Esophagus muscularis mucosa (tissue), 4 donors: ENCODE results near the gene NLRP3. TPM values are rescaled to one million over a fixed set of nuclear protein-coding genes. Genes with fewer than 3 reads are reported as not detected.

ENCODE experiments used
- DNase-seq: peaks from one replicate; pipeline ENCODE4 v3.0.0-alpha.2; 2017; ENCODE audit errors: extremely low spot score
- H3K27ac ChIP-seq, 4 donors: fragments of 200-600 bp; sonication (generic); replicated peaks in 1 of 4; 1 replicate in 3 of 4; 2 replicates in 1 of 4; pipeline ENCODE4 v1.5.1; 2016 to 2019; ENCODE audit warnings: mild to moderate bottlenecking in 1 of 4
- H3K27me3 ChIP-seq, 4 donors: fragments of 200-600 bp; sonication (generic); one replicate each; pipeline versions ENCODE4 v1.5.1 to v1.6.0; 2016 to 2019
- H3K36me3 ChIP-seq, 4 donors: fragments of 200-600 bp; sonication (generic); one replicate each; pipeline ENCODE4 v1.5.1; 2016 to 2019
- H3K4me1 ChIP-seq, 4 donors: fragments of 200-600 bp; sonication (generic); one replicate each; pipeline ENCODE4 v1.5.1; 2016 to 2019
- H3K4me3 ChIP-seq, 4 donors: fragments of 200-600 bp; sonication (generic); 1 replicate in 2 of 4; 2 replicates in 2 of 4; pipeline ENCODE4 v1.5.1; 2016 to 2019; ENCODE audit warnings: mild to moderate bottlenecking in 4 of 4, moderate library complexity in 1 of 4
- H3K9me3 ChIP-seq, 4 donors: fragments of 200-600 bp; sonication (generic); 1 replicate in 3 of 4; 2 replicates in 1 of 4; pipeline ENCODE4 v1.5.1; 2016 to 2019
- EP300 ChIP-seq: sonication (generic); formaldehyde crosslinking; IDR thresholded peaks from one replicate; pipeline ENCODE4 v1.6.1; 2017; ENCODE audit warnings: antibody characterized with exemption
- POLR2A ChIP-seq: fragments of 450-650 bp; IDR thresholded peaks from one replicate; pipeline ENCODE4 v1.6.1; 2017; ENCODE audit warnings: antibody characterized with exemption, moderate library complexity, mild to moderate bottlenecking, low read depth
- POLR2AphosphoS5 ChIP-seq, 2 donors: sonication (generic); formaldehyde crosslinking; IDR thresholded peaks; one replicate each; pipeline ENCODE4 v1.6.1; 2017; ENCODE audit warnings: antibody characterized with exemption in 2 of 2
- WGBS: methylation state at CpG from one replicate; pipeline ENCODE4 v1.1.5; 2018; 5-methylcytosine and 5-hydroxymethylcytosine counted together
- intact Hi-C: fragments of 100-400 bp; cut with DNase I; formaldehyde crosslinking; loops from one replicate; pipeline ENCODE4 v1.15.1; 2023
- total RNA-seq, 4 donors: library from RNA; depleted of rRNA; stranded (reverse); fragments of >200 nt; gene quantifications; one replicate each; pipeline versions ENCODE4 v1.1.0 to v1.2.1, GENCODE V29; 2016
- TF ChIP-seq, protein P1 (sequence below), 3 experiments: fragments of 200-600 bp in 2 of 3; fragments of 450-650 bp in 1 of 3; sonication (generic) in 2 of 3; IDR thresholded peaks; one replicate each; pipeline ENCODE4 v1.5.1; 2017 to 2019; ENCODE audit warnings: antibody characterized with exemption in 3 of 3, mild to moderate bottlenecking in 2 of 3, moderate library complexity in 1 of 3

NLRP3 gene
- total RNA-seq, 4 donors from 2014 or later: 1.3 to 4.5 (median 1.6) TPM

DNA sequence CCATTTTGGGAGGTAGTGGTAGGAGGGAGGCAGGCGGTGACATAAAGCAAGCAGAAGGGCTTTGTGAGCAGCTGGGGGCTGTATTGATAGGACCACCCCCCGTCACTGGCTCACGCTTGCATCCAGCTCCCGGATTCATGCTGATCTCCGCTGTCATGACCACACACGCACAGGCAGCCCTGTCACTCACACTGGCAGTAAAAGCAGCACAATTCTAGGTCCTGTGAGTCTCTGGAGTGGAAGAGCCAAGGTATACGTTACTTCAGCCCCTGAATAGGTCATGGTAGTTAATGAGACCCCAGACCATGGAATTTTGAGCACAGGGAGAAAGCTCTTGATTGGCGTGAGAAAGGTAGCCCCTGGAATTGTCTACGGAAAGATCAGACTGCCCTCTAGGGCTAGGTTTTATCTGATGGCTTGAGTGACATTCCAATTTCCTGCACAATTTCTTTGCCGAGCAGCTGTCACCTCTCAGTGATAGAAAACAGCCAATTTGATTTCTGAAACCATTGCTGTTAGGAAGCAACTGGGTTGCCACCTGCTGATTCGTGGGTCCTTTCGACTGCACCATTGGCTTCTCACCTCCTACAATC lies 36.6 kb downstream of the NLRP3 start:
- Histone ChIP-seq H3K4me3 (no peak overlapping the region), H3K9me3 (no peaks in the 10 kb centered on the region), H3K36me3 (no peaks in the 10 kb centered on the region), H3K27me3 (peaks cover 0 to 42% (median 0%) of the 10 kb centered on the region in 4 donors), H3K4me1 (peaks cover 0 to 7% (median 0%) of the 10 kb centered on the region in 4 donors), H3K27ac (no peak overlapping the region)
- peak; percentile 77 for DNase-seq
- WGBS: 74% methylated on average over 12 of the region's 12 CpGs
- intact Hi-C loops: no loop called here
- TF ChIP-seq POLR2A (no peak), POLR2AphosphoS5 (IDR thresholded peaks at IDR 0.05) (no peak), EP300 (no peak)
- TF ChIP-seq, protein P1, sequence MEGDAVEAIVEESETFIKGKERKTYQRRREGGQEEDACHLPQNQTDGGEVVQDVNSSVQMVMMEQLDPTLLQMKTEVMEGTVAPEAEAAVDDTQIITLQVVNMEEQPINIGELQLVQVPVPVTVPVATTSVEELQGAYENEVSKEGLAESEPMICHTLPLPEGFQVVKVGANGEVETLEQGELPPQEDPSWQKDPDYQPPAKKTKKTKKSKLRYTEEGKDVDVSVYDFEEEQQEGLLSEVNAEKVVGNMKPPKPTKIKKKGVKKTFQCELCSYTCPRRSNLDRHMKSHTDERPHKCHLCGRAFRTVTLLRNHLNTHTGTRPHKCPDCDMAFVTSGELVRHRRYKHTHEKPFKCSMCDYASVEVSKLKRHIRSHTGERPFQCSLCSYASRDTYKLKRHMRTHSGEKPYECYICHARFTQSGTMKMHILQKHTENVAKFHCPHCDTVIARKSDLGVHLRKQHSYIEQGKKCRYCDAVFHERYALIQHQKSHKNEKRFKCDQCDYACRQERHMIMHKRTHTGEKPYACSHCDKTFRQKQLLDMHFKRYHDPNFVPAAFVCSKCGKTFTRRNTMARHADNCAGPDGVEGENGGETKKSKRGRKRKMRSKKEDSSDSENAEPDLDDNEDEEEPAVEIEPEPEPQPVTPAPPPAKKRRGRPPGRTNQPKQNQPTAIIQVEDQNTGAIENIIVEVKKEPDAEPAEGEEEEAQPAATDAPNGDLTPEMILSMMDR (IDR thresholded peaks at IDR 0.05): no peak

DNA sequence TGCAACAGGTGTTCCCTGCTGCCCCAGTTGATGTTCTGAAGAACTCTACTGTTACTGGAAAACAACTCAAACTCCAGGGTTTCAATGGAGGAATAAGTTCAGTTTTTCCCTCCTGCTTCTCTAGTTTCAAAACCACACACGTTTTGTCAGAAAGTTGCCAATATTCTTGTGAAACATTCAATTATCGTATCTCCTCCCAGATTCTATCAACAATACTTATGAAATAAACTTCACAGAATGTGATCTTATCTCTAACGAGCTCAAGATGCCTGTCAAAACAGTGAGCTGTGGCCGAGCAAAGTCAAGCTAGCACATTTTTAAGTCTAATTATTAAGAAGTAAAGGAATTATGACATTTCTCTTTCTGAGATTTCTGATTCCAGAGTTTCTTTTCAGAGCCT lies 37.3 kb downstream of the NLRP3 start:
- DNase-seq: peak; percentile 8
- intact Hi-C loops: no loop called here
- WGBS: 27% methylated on average over 4 of the region's 4 CpGs
- Histone ChIP-seq H3K36me3 (no peaks in the 10 kb centered on the region), H3K4me1 (peaks cover 0 to 4% (median 0%) of the 10 kb centered on the region in 4 donors), H3K9me3 (no peaks in the 10 kb centered on the region), H3K27me3 (peaks cover 0 to 42% (median 0%) of the 10 kb centered on the region in 4 donors), H3K4me3 (no peak overlapping the region), H3K27ac (no peak overlapping the region)
- TF ChIP-seq POLR2A: no peak
- TF ChIP-seq, protein P1 (IDR thresholded peaks at IDR 0.05): no peak
- no peak for TF ChIP-seq EP300
- TF ChIP-seq POLR2AphosphoS5 (IDR thresholded peaks at IDR 0.05): no peak

DNA sequence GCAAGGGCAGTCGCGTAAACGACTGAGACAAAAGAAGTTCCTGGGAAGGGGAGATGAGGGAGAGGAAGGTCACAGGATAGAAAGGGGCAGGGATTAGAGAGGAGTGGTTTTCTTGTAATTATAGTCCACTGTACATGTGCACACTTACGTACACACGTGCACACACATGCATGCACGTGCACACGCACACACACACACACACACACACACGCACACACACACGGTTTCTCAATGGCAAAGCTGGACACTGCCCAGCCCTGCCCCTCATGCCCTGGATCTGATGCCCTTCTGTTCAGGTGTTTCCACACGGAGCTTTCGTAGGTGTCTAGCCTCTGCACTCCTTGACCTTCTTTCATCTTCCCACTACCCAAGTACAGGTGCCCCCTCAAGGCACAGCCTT lies 38.0 kb downstream of the NLRP3 start:
- Histone ChIP-seq H3K4me1 (no peaks in the 10 kb centered on the region), H3K4me3 (no peak overlapping the region), H3K9me3 (no peaks in the 10 kb centered on the region), H3K36me3 (no peaks in the 10 kb centered on the region), H3K27ac (no peak overlapping the region), H3K27me3 (peaks cover 0 to 45% (median 0%) of the 10 kb centered on the region in 4 donors)
- 88% methylated on average over 11 of the region's 11 CpGs for WGBS
- peak; percentile 75 for DNase-seq
- TF ChIP-seq POLR2AphosphoS5 (IDR thresholded peaks at IDR 0.05) (no peak), EP300 (no peak), POLR2A (no peak)
- TF ChIP-seq, protein P1 (IDR thresholded peaks at IDR 0.05): no peak
- intact Hi-C loops: no loop called here

DNA sequence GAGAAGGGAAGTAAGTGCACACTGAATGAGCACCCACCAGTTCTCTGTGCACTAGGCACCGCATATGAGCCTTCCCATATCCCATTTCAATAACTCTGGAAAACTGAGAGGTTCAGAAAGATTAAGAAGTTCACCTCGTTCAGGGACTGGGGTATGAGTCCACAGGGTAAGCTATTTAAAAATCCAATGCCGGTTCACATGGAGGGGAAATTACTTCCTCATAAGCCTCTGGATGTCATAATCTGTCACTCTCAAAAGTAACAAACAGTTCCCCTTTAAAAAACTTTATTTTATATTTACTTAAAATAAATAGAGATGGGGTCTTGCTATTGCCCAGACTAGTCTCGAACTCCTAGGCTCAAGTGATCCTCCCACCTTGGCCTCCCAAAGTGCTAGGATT lies 40.0 kb downstream of the NLRP3 start:
- Histone ChIP-seq H3K27me3 (peaks cover 0 to 50% (median 0%) of the 10 kb centered on the region in 4 donors), H3K4me1 (no peaks in the 10 kb centered on the region), H3K9me3 (no peaks in the 10 kb centered on the region), H3K27ac (no peak overlapping the region), H3K4me3 (no peak overlapping the region), H3K36me3 (no peaks in the 10 kb centered on the region)
- TF ChIP-seq EP300 (no peak), POLR2A (no peak), POLR2AphosphoS5 (IDR thresholded peaks at IDR 0.05) (no peak)
- TF ChIP-seq, protein P1 (IDR thresholded peaks at IDR 0.05): no peak
- peak; percentile 26 for DNase-seq
- intact Hi-C loops: no loop called here
- 51% methylated on average over 4 of the region's 4 CpGs for WGBS
